Neural cell (in vitro differentiated cells): ENCODE results near the gene TCF23. TPM values are rescaled to one million over a fixed set of nuclear protein-coding genes. Genes with fewer than 3 reads are reported as not detected.

Source experiments
- H2AFZ ChIP-seq: fragments of 200-600, 300-800 bp; sonication (generic), shearing (Covaris generic); 2 replicates; pipeline ENCODE4 v1.6.0; 2014; ENCODE audit warnings: low read depth, mild to moderate bottlenecking, antibody characterized with exemption, low read length, moderate library complexity
- H3F3A ChIP-seq: fragments of 200-600 bp; shearing (Covaris generic); 2 replicates; pipeline ENCODE4 v1.6.1; 2016; ENCODE audit warnings: mild to moderate bottlenecking, moderate library complexity, mixed read lengths, antibody characterized with exemption, low read length; ENCODE audit not compliant: insufficient read depth, poor library complexity, severe bottlenecking
- H3K27ac ChIP-seq: fragments of 200-600, 300-800 bp; sonication (generic), shearing (Covaris generic); 2 replicates; pipeline ENCODE4 v1.5.1; 2014; ENCODE audit warnings: mild to moderate bottlenecking, low read length, moderate library complexity
- H3K27me3 ChIP-seq: fragments of 300-800, 200-600 bp; sonication (generic), shearing (Covaris generic); 2 replicates; pipeline ENCODE4 v1.6.0; 2014; ENCODE audit warnings: mild to moderate bottlenecking, low read depth, low read length, moderate library complexity; ENCODE audit not compliant: insufficient read depth
- H3K36me3 ChIP-seq: fragments of 300-800, 200-600 bp; sonication (generic), shearing (Covaris generic); 2 replicates; pipeline ENCODE4 v1.5.1; 2014; ENCODE audit warnings: mild to moderate bottlenecking, antibody characterized with exemption, low read length, moderate library complexity; ENCODE audit not compliant: insufficient read depth
- H3K4me2 ChIP-seq: fragments of 300-800, 200-600 bp; sonication (generic), shearing (Covaris generic); 2 replicates; pipeline ENCODE4 v1.6.0; 2014; ENCODE audit warnings: mild to moderate bottlenecking, low read length
- H3K4me3 ChIP-seq: fragments of 300-800, 200-600 bp; sonication (generic), shearing (Covaris generic); 2 replicates; pipeline ENCODE4 v1.5.1; 2014; ENCODE audit warnings: mild to moderate bottlenecking, low read length, moderate library complexity
- H3K79me2 ChIP-seq: fragments of 200-600 bp; shearing (Covaris generic); replicated peaks from 2 replicates; pipeline ENCODE4 v1.6.0; 2014; ENCODE audit warnings: mild to moderate bottlenecking, low read length, moderate library complexity; ENCODE audit not compliant: insufficient read depth
- H3K9ac ChIP-seq: fragments of 300-800, 200-600 bp; sonication (generic), shearing (Covaris generic); 2 replicates; pipeline ENCODE4 v1.6.1; 2016; ENCODE audit warnings: mild to moderate bottlenecking, low read length, mixed read lengths
- H3K9me2 ChIP-seq: fragments of 200-600 bp; shearing (Covaris generic); 2 replicates; pipeline ENCODE4 v1.6.1; 2016; ENCODE audit warnings: mild to moderate bottlenecking, low read length, mixed read lengths; ENCODE audit not compliant: insufficient read depth
- H3K9me3 ChIP-seq: fragments of 200-600, 300-800 bp; sonication (generic), shearing (Covaris generic); 2 replicates; pipeline ENCODE4 v1.6.1; 2016; ENCODE audit warnings: mild to moderate bottlenecking, mixed run types, low read length, moderate library complexity, mixed read lengths
- H4K20me1 ChIP-seq: fragments of 200-600 bp; shearing (Covaris generic); 2 replicates; pipeline ENCODE4 v1.6.1; 2016; ENCODE audit warnings: mild to moderate bottlenecking, mixed run types; ENCODE audit not compliant: insufficient read depth
- EP300 ChIP-seq: fragments of 450-650 bp; conservative IDR thresholded peaks from 2 replicates; pipeline ENCODE4 v1.6.1; 2014; ENCODE audit warnings: antibody characterized with exemption, mild to moderate bottlenecking, moderate library complexity; ENCODE audit not compliant: poor library complexity, severe bottlenecking
- EZH2 ChIP-seq: fragments of 200-600, 300-800 bp; shearing (Covaris generic), sonication (generic); IDR thresholded peaks from 2 replicates; pipeline ENCODE4 v1.6.1; 2014; ENCODE audit warnings: antibody characterized with exemption, low read length, borderline replicate concordance, mild to moderate bottlenecking; ENCODE audit not compliant: insufficient read depth, poor library complexity, severe bottlenecking
- POLR2AphosphoS5 ChIP-seq: IDR thresholded peaks from 2 replicates; pipeline ENCODE4 v1.6.1; 2012
- RAD21 ChIP-seq: fragments of 450-650 bp; conservative IDR thresholded peaks from 2 replicates; pipeline ENCODE4 v1.6.1; 2014; ENCODE audit warnings: antibody characterized with exemption, mild to moderate bottlenecking, moderate library complexity
- REST ChIP-seq: IDR thresholded peaks from 2 replicates; pipeline ENCODE4 v1.6.1; 2012; ENCODE audit warnings: borderline replicate concordance
- SMC3 ChIP-seq: fragments of 450-650 bp; conservative IDR thresholded peaks from 2 replicates; pipeline ENCODE4 v1.6.1; 2014; ENCODE audit warnings: antibody characterized with exemption, mild to moderate bottlenecking, moderate library complexity; ENCODE audit not compliant: poor library complexity
- TAF1 ChIP-seq: IDR thresholded peaks from 2 replicates; pipeline ENCODE4 v1.6.1; 2012; ENCODE audit warnings: low read depth
- polyA plus RNA-seq: library from polyadenylated mRNA; depleted of rRNA; stranded (reverse); fragments of >200 nt; gene quantifications from 2 replicates; pipeline ENCODE4 v1.2.3, GENCODE V29; 2014
- TF ChIP-seq, protein P1 (sequence below): fragments of 450-650 bp; IDR thresholded peaks from 2 replicates; pipeline ENCODE4 v1.5.1; 2014; ENCODE audit warnings: antibody characterized with exemption, mild to moderate bottlenecking, moderate library complexity; ENCODE audit not compliant: poor library complexity, severe bottlenecking

TCF23 gene
- polyA plus RNA-seq, 1 donor from 2014 or later: not detected

DNA sequence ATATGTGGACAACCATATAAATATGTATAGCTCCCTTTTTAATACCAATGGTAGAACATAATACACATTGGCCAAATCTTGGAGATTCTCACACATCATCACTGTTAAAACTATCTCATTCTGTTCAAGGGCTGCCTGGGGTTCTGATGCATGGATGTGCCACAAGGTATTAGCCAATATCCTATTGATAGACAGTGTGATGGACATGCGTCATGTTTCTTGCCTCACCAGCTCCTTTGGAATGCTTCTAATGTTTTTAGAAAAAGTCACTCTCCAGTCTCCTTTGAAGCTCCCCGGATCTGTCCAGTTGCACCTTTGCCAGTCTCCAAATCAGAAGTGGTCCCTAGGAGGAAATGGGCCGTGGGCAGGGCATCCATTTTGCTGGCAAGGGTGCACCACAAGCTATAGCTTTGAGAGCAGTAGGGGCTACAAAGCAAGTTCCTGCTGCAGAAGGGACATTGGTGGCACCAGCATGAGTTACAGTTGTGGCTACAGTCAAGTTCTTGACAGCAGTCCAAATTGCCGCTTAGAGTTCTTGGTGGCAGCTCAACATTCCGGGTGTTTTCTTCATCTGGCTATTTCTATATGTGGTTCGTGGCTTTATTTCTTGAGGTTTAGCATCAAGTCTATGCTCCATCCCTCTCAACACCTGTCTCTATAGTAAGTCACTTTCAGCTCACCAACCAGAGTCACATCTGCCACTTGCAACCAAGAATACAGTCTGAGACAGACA is 38.0 kb downstream of the TCF23 start:
- Histone ChIP-seq H3F3A (no peaks in the 10 kb centered on the region), H4K20me1 (no peaks in the 10 kb centered on the region), H3K79me2 (no peaks in the 10 kb centered on the region), H3K27ac (no peak overlapping the region), H3K27me3 (no peaks in the 10 kb centered on the region), H3K9ac (no peak overlapping the region), H3K9me3 (no peaks in the 10 kb centered on the region), H3K4me3 (no peak overlapping the region), H3K9me2 (no peaks in the 10 kb centered on the region), H2AFZ (no peak overlapping the region), H3K36me3 (no peaks in the 10 kb centered on the region), H3K4me2 (no peak overlapping the region)
- TF ChIP-seq REST (no peak), SMC3 (no peak), EZH2 (no peak), EP300 (no peak)

DNA sequence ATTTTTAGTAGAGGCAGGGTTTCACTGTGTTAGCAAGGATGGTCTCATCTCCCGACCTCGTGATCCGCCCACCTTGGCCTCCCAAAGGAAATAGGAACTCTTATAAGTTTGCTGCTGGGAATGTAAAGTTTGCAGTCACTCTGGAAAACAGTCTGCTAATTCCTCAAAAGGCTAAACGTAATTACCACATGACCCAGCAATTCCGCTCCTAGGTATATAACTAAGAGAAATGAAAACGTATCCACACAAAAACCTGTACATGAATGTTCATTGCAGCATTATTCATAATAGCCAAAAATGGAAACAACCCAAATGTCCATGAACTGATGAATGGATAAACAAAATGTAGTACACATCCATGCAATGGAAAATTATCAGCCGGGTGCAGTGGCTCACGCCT is 41.2 kb downstream of the TCF23 start:
- Histone ChIP-seq H3K36me3 (no peaks in the 10 kb centered on the region), H3K27me3 (no peaks in the 10 kb centered on the region), H2AFZ (no peak overlapping the region), H3F3A (no peaks in the 10 kb centered on the region), H4K20me1 (no peaks in the 10 kb centered on the region), H3K9me3 (no peaks in the 10 kb centered on the region), H3K79me2 (no peaks in the 10 kb centered on the region), H3K4me3 (no peak overlapping the region), H3K9me2 (no peaks in the 10 kb centered on the region), H3K4me2 (no peak overlapping the region), H3K9ac (no peak overlapping the region), H3K27ac (no peak overlapping the region)
- TF ChIP-seq RAD21 (no peak), POLR2AphosphoS5 (no peak), EZH2 (no peak), EP300 (no peak), REST (no peak), TAF1 (no peak), SMC3 (no peak)
- TF ChIP-seq, protein P1, sequence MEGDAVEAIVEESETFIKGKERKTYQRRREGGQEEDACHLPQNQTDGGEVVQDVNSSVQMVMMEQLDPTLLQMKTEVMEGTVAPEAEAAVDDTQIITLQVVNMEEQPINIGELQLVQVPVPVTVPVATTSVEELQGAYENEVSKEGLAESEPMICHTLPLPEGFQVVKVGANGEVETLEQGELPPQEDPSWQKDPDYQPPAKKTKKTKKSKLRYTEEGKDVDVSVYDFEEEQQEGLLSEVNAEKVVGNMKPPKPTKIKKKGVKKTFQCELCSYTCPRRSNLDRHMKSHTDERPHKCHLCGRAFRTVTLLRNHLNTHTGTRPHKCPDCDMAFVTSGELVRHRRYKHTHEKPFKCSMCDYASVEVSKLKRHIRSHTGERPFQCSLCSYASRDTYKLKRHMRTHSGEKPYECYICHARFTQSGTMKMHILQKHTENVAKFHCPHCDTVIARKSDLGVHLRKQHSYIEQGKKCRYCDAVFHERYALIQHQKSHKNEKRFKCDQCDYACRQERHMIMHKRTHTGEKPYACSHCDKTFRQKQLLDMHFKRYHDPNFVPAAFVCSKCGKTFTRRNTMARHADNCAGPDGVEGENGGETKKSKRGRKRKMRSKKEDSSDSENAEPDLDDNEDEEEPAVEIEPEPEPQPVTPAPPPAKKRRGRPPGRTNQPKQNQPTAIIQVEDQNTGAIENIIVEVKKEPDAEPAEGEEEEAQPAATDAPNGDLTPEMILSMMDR: no peak
